Transverse colon (tissue), 4 donors: ENCODE data around the gene LNX2.

Source experiments
- EP300 ChIP-seq: sonication (generic); formaldehyde crosslinking; IDR thresholded peaks from one replicate; pipeline ENCODE4 v1.6.1; 2017; ENCODE audit warnings: antibody characterized with exemption, low read depth
- POLR2A ChIP-seq: fragments of 450-650 bp; IDR thresholded peaks from one replicate; pipeline ENCODE4 v1.6.1; 2016; ENCODE audit warnings: antibody characterized with exemption, mild to moderate bottlenecking, moderate library complexity
- POLR2AphosphoS5 ChIP-seq, 3 donors: sonication (generic); formaldehyde crosslinking; IDR thresholded peaks; one replicate each; pipeline ENCODE4 v1.6.1; 2016; ENCODE audit warnings: antibody characterized with exemption in 3 of 3
- TF ChIP-seq, protein P1 (sequence below), 5 experiments: fragments of 200-600 bp in 3 of 5; fragments of 450-650 bp in 2 of 5; sonication (generic) in 3 of 5; IDR thresholded peaks; 1 replicate in 2 of 5; 2 replicates in 3 of 5; pipeline ENCODE4 v1.5.1; 2016 to 2017; ENCODE audit warnings: antibody characterized with exemption in 5 of 5, inconsistent platforms in 3 of 5, mild to moderate bottlenecking in 2 of 5, moderate library complexity in 1 of 5

DNA sequence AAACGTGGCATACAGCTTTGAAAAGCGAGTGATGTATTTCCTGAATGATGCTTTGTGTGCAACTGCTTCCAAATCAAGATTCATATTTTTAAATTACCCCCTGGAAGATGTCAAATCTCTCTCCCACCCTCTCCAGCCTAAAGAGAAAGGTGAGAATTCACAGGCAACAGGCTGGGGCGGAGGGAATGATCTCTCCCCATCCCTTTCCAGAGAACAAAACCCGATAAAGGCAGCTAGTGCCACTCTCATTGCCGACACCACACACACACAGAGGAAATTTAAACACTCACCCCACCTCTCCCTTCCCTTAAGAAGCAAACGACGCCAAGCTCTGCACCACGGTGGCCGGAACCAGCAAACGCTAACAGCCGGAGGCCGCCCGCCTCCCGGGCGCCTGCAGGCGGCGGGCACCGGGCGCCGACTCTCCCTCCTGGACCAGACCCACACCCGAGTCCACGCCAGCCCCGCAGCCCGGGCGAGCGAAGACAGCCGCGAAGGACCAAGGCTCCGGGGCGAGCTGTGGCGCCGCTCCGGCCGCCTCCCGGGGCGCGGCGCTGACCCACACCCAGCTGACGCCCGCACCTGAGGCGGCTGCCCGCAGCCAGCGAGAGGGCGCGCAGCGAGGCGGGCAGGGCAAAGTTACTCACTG is 477 bp downstream of the LNX2 start:
- TF ChIP-seq, protein P1, sequence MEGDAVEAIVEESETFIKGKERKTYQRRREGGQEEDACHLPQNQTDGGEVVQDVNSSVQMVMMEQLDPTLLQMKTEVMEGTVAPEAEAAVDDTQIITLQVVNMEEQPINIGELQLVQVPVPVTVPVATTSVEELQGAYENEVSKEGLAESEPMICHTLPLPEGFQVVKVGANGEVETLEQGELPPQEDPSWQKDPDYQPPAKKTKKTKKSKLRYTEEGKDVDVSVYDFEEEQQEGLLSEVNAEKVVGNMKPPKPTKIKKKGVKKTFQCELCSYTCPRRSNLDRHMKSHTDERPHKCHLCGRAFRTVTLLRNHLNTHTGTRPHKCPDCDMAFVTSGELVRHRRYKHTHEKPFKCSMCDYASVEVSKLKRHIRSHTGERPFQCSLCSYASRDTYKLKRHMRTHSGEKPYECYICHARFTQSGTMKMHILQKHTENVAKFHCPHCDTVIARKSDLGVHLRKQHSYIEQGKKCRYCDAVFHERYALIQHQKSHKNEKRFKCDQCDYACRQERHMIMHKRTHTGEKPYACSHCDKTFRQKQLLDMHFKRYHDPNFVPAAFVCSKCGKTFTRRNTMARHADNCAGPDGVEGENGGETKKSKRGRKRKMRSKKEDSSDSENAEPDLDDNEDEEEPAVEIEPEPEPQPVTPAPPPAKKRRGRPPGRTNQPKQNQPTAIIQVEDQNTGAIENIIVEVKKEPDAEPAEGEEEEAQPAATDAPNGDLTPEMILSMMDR (IDR thresholded peaks at IDR 0.05): peak; percentile 21 to 61 (median 42)
- TF ChIP-seq POLR2AphosphoS5 (IDR thresholded peaks at IDR 0.05) (no peak), POLR2A (no peak), EP300 (no peak)
